ENCODE measurements around the gene HSPA4L. TPM values are rescaled to one million over a fixed set of nuclear protein-coding genes. Genes with fewer than 3 reads are reported as not detected.

HSPA4L gene
- total RNA-seq, 1 donor from 2014 or later, result 3.2 TPM

GRCh38 chr4:127783026-127783769, 1.1 kb downstream of the HSPA4L start:
- DNase-seq (ENCODE audit: low spot score), result no peak

GRCh38 chr4:127783955-127784770, 2.0 kb downstream of the HSPA4L start:
- DNase-seq (ENCODE audit: low spot score), result no peak

- DNase-seq (ENCODE audit: low spot score), result no peak
These were observed 6.4 kb downstream of the HSPA4L start for GRCh38 chr4:127788517-127788916.

- no peak for DNase-seq (ENCODE audit: low spot score)
These were observed 9.3 kb downstream of the HSPA4L start for GRCh38 chr4:127791391-127791790.

GRCh38 chr4:127793528-127793927, 11.4 kb downstream of the HSPA4L start:
- DNase-seq (ENCODE audit: low spot score), result no peak

- no peak for DNase-seq (ENCODE audit: low spot score)
These were observed 17.6 kb downstream of the HSPA4L start for GRCh38 chr4:127799711-127800110.

GRCh38 chr4:127809173-127809800, 27.2 kb downstream of the HSPA4L start:
- DNase-seq (ENCODE audit: low spot score), result no peak

- no peak for DNase-seq (ENCODE audit: low spot score)
These were observed 28.4 kb downstream of the HSPA4L start for GRCh38 chr4:127810551-127810950.

- no peak for DNase-seq (ENCODE audit: low spot score)
These were observed 40.3 kb downstream of the HSPA4L start for GRCh38 chr4:127822430-127822829.

GRCh38 chr4:127828121-127828520, 46.0 kb downstream of the HSPA4L start:
- no peak for DNase-seq (ENCODE audit: low spot score)

- DNase-seq (ENCODE audit: low spot score), result no peak
These were observed 46.9 kb downstream of the HSPA4L start for GRCh38 chr4:127829014-127829413.

GRCh38 chr4:127832585-127832984, 50.5 kb downstream of the HSPA4L start:
- DNase-seq (ENCODE audit: low spot score), result no peak

- no peak for DNase-seq (ENCODE audit: low spot score)
These were observed 61.8 kb downstream of the HSPA4L start for GRCh38 chr4:127843704-127844600.

GRCh38 chr4:127844601-127845116, 62.5 kb downstream of the HSPA4L start:
- DNase-seq (ENCODE audit: low spot score), result no peak

GRCh38 chr4:127846061-127846460, 63.9 kb downstream of the HSPA4L start:
- no peak for DNase-seq (ENCODE audit: low spot score)

- DNase-seq (ENCODE audit: low spot score), result no peak
These were observed 64.6 kb downstream of the HSPA4L start for GRCh38 chr4:127846765-127847164.

- no peak for DNase-seq (ENCODE audit: low spot score)
These were observed 67.5 kb downstream of the HSPA4L start for GRCh38 chr4:127849505-127850234.

GRCh38 chr4:127852661-127853060, 70.5 kb downstream of the HSPA4L start:
- no peak for DNase-seq (ENCODE audit: low spot score)

- DNase-seq (ENCODE audit: low spot score), result no peak
These were observed 74.2 kb downstream of the HSPA4L start for GRCh38 chr4:127856196-127856812.
